Kidney epithelial cell (primary cell): ENCODE data around the gene ABLIM2. TPM values are rescaled to one million over a fixed set of nuclear protein-coding genes. Genes with fewer than 3 reads are reported as not detected.
"Not testable (repeated sequence)": the region's sequence is repeated elsewhere in the genome, so short reads cannot be mapped to it uniquely, and the experiment has no call there.

Source experiments
- DNase-seq: peaks from one replicate; pipeline ENCODE4 v3.0.0-alpha.2; 2010; ENCODE audit warnings: low read depth
- H3K27me3 ChIP-seq: 2 replicates; pipeline ENCODE4 v1.6.0; 2011; ENCODE audit warnings: low read length; ENCODE audit not compliant: control insufficient read depth, insufficient read depth
- H3K36me3 ChIP-seq: 2 replicates; pipeline ENCODE4 v1.5.1; 2011; ENCODE audit warnings: low read length; ENCODE audit not compliant: control insufficient read depth, insufficient read depth
- H3K4me3 ChIP-seq: 2 replicates; pipeline ENCODE4 v1.5.1; 2011; ENCODE audit warnings: low read depth, mild to moderate bottlenecking, control low read depth, low read length
- CTCF ChIP-seq: IDR thresholded peaks from 2 replicates; pipeline ENCODE4 v1.5.1; 2011; ENCODE audit warnings: mild to moderate bottlenecking, moderate library complexity, low read length, control low read depth, inconsistent platforms; ENCODE audit not compliant: insufficient read depth, poor library complexity, severe bottlenecking
- total RNA-seq: library from RNA; depleted of rRNA; stranded (reverse); fragments of >200 nt; gene quantifications from 2 replicates; pipeline ENCODE4 v1.2.3, GENCODE V29; 2015

ABLIM2 gene
- total RNA-seq, 1 donor from 2014 or later, result 1.3 TPM

DNA sequence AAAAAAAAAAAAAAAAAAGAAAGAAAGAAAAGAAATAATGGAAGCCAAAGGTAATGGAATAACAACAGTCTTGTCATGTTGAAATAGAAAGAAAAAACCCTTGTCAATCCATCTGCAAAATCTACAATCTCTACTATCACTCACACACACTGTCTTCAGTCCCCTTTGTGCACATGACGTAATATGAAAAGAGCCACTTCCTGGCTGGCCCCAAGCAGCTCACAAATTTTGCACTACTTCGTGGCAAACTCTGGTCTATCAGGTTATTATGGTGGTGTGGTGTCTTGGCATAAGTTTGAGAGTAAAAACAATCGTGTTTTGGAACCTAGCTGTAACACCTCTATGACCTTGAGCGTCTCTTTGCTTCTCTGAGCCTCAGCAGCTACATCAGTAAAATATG is 210.7 kb downstream of the ABLIM2 start:
- Histone ChIP-seq H3K4me3 (no peak overlapping the region), H3K27me3 (no peaks in the 10 kb centered on the region), H3K36me3 (no peaks in the 10 kb centered on the region)
- no peak for TF ChIP-seq CTCF
- no peak for DNase-seq

- TF ChIP-seq CTCF, result no peak
- H3K27me3 ChIP-seq, result no peaks in the 10 kb centered on the region
- no peak for DNase-seq
- H3K4me3 ChIP-seq, result no peak overlapping the region
- H3K36me3 ChIP-seq, result no peaks in the 10 kb centered on the region
Measured at GRCh38 chr4:7945709-7946380, 212.8 kb downstream of the ABLIM2 start.

- H3K27me3 ChIP-seq, result no peaks in the 10 kb centered on the region
- no peak for DNase-seq
- H3K4me3 ChIP-seq, result no peak overlapping the region
- no peak for TF ChIP-seq CTCF
- H3K36me3 ChIP-seq, result no peaks in the 10 kb centered on the region
Measured at GRCh38 chr4:7944599-7945220, 213.9 kb downstream of the ABLIM2 start.

DNA sequence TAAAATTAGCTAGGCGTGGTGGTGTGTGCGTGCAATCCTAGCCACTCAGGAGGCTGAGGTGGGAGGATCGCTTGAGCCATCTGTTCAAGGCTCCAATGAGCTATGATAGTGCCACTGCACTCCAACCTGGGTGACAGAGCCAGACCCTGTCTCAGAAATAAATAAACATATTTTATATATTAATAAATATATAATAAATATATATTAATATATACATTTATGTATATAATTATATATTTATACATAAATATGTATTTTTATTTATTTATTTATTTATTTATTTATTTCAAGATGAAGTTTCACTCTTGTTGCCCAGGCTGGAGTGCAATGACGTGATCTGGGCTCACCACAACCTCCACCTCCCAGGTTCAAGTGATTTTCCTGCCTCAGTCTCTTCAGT is 214.9 kb downstream of the ABLIM2 start:
- not testable (repeated sequence) for H3K27me3 ChIP-seq, DNase-seq, H3K36me3 ChIP-seq, H3K4me3 ChIP-seq

DNA sequence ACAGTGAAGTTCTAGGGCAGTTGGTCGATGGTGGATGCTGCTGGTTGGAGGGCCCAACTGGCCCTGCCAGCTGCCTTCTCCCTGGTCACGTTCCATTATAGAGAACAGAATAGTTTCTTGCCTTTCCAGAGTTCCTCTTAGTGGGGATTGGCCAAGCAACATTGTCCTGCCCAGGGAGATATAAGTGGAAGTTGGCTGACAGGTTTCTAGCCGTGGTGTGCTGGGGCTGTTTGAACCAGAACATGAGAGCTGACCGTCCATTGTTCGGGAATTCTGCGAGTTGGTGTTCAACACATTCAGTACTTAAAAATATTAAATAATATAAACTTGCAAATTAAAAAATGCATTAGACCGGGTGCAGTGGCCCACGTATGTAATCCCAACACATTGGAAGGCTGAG is 215.4 kb downstream of the ABLIM2 start:
- Histone ChIP-seq H3K36me3 (no peaks in the 10 kb centered on the region), H3K27me3 (no peaks in the 10 kb centered on the region), H3K4me3 (no peak overlapping the region)
- DNase-seq, result no peak
- TF ChIP-seq CTCF, result no peak

- DNase-seq, result no peak
- H3K4me3 ChIP-seq, result no peak overlapping the region
- no peaks in the 10 kb centered on the region for H3K27me3 ChIP-seq
- H3K36me3 ChIP-seq, result no peaks in the 10 kb centered on the region
- TF ChIP-seq CTCF, result no peak
Measured at GRCh38 chr4:7941965-7942496, 216.6 kb downstream of the ABLIM2 start.
